Loucy (cell line): ENCODE data around the gene ARL11.

ENCODE experiments used
- H2AFZ ChIP-seq: fragments of 200-600 bp; sonication (generic); 2 replicates; pipeline ENCODE4 v1.6.0; 2016; ENCODE audit warnings: antibody characterized with exemption, mild to moderate bottlenecking, low read length, moderate library complexity
- H3F3A ChIP-seq: fragments of 200-600 bp; 2 replicates; pipeline ENCODE4 v1.6.0; 2016; ENCODE audit warnings: antibody characterized with exemption, low read depth, mild to moderate bottlenecking
- H3K27me3 ChIP-seq: fragments of 200-600 bp; sonication (generic); 2 replicates; pipeline ENCODE4 v1.6.1; 2014; ENCODE audit warnings: low read length, mild to moderate bottlenecking; ENCODE audit not compliant: insufficient read depth, poor library complexity, severe bottlenecking
- H3K36me3 ChIP-seq: fragments of 200-600 bp; sonication (generic); 2 replicates; pipeline ENCODE4 v1.6.1; 2016; ENCODE audit warnings: low read length; ENCODE audit not compliant: insufficient read depth
- H3K4me1 ChIP-seq: fragments of 200-600 bp; sonication (generic); 2 replicates; pipeline ENCODE4 v1.5.1; 2014; ENCODE audit warnings: low read length, mild to moderate bottlenecking; ENCODE audit not compliant: insufficient read depth, poor library complexity, severe bottlenecking
- H3K4me2 ChIP-seq: fragments of 200-600 bp; sonication (generic); 2 replicates; pipeline ENCODE4 v1.6.0; 2014; ENCODE audit warnings: antibody characterized with exemption, low read length, low read depth, mild to moderate bottlenecking; ENCODE audit not compliant: poor library complexity, severe bottlenecking
- H3K4me3 ChIP-seq: fragments of 200-600 bp; sonication (generic); 2 replicates; pipeline ENCODE4 v1.5.1; 2014; ENCODE audit warnings: low read length, mild to moderate bottlenecking, mixed read lengths; ENCODE audit not compliant: poor library complexity, severe bottlenecking
- H3K79me2 ChIP-seq: fragments of 200-600 bp; sonication (generic); 2 replicates; pipeline ENCODE4 v1.6.1; 2014; ENCODE audit warnings: low read length; ENCODE audit not compliant: insufficient read depth
- H3K9ac ChIP-seq: fragments of 200-600 bp; sonication (generic); 2 replicates; pipeline ENCODE4 v1.6.0; 2014; ENCODE audit warnings: mild to moderate bottlenecking, low read depth, low read length, moderate library complexity; ENCODE audit not compliant: poor library complexity, severe bottlenecking
- H3K9me2 ChIP-seq: fragments of 200-600 bp; sonication (generic); replicated peaks from 2 replicates; pipeline ENCODE4 v1.6.1; 2016; ENCODE audit warnings: low read depth, low read length, mixed read lengths
- H3K9me3 ChIP-seq: fragments of 200-600 bp; sonication (generic); 2 replicates; pipeline ENCODE4 v1.6.1; 2014; ENCODE audit warnings: mild to moderate bottlenecking, antibody characterized with exemption, low read length, low read depth; ENCODE audit not compliant: insufficient read depth
- H4K20me1 ChIP-seq: fragments of 200-600 bp; sonication (generic); 2 replicates; pipeline ENCODE4 v1.6.0; 2014; ENCODE audit warnings: antibody characterized with exemption, low read length, mild to moderate bottlenecking; ENCODE audit not compliant: insufficient read depth, poor library complexity, severe bottlenecking
- CTCF ChIP-seq: fragments of 200-600 bp; sonication (generic); conservative IDR thresholded peaks from 2 replicates; pipeline ENCODE4 v1.5.1; 2014; ENCODE audit warnings: mild to moderate bottlenecking, antibody characterized with exemption, low read length
- EZH2phosphoT487 ChIP-seq: fragments of 200-600 bp; IDR thresholded peaks from 2 replicates; pipeline ENCODE4 v1.6.1; 2018; ENCODE audit warnings: antibody characterized with exemption, mild to moderate bottlenecking, moderate library complexity, borderline replicate concordance

Gene ARL11

GRCh38 chr13:49651570-49652354, 23.5 kb downstream of the ARL11 start:
- TF ChIP-seq EZH2phosphoT487: no peak
- H3K79me2 ChIP-seq: no peaks in the 10 kb centered on the region
- H3F3A ChIP-seq: no peaks in the 10 kb centered on the region
- H3K4me3 ChIP-seq: no peak overlapping the region
- H3K27me3 ChIP-seq: no peaks in the 10 kb centered on the region
- no peak overlapping the region for H3K9ac ChIP-seq
- H3K4me1 ChIP-seq: no peaks in the 10 kb centered on the region
- no peak overlapping the region for H2AFZ ChIP-seq
- no peaks in the 10 kb centered on the region for H3K36me3 ChIP-seq
- no peaks in the 10 kb centered on the region for H3K9me2 ChIP-seq
- no peaks in the 10 kb centered on the region for H4K20me1 ChIP-seq
- H3K9me3 ChIP-seq: no peaks in the 10 kb centered on the region
- no peak overlapping the region for H3K4me2 ChIP-seq

GRCh38 chr13:49652355-49653305, 24.3 kb downstream of the ARL11 start:
- H3K4me1 ChIP-seq: no peaks in the 10 kb centered on the region
- no peaks in the 10 kb centered on the region for H3K79me2 ChIP-seq
- no peak overlapping the region for H3K4me3 ChIP-seq
- no peak overlapping the region for H2AFZ ChIP-seq
- no peaks in the 10 kb centered on the region for H3K27me3 ChIP-seq
- H3K36me3 ChIP-seq: no peaks in the 10 kb centered on the region
- H3K9me3 ChIP-seq: no peaks in the 10 kb centered on the region
- no peaks in the 10 kb centered on the region for H4K20me1 ChIP-seq
- H3K9me2 ChIP-seq: no peaks in the 10 kb centered on the region
- no peak overlapping the region for H3K9ac ChIP-seq
- no peaks in the 10 kb centered on the region for H3F3A ChIP-seq
- TF ChIP-seq CTCF: peak; percentile 59
- no peak for TF ChIP-seq EZH2phosphoT487
- no peak overlapping the region for H3K4me2 ChIP-seq

GRCh38 chr13:49653478-49653877, 25.2 kb downstream of the ARL11 start:
- no peak overlapping the region for H3K9ac ChIP-seq
- no peaks in the 10 kb centered on the region for H3K27me3 ChIP-seq
- TF ChIP-seq EZH2phosphoT487 (no peak), CTCF (no peak)
- H3K4me2 ChIP-seq: no peak overlapping the region
- H3K9me3 ChIP-seq: no peaks in the 10 kb centered on the region
- no peak overlapping the region for H3K4me3 ChIP-seq
- no peaks in the 10 kb centered on the region for H4K20me1 ChIP-seq
- no peak overlapping the region for H2AFZ ChIP-seq
- H3K36me3 ChIP-seq: no peaks in the 10 kb centered on the region
- H3K4me1 ChIP-seq: no peaks in the 10 kb centered on the region
- H3K9me2 ChIP-seq: no peaks in the 10 kb centered on the region
- no peaks in the 10 kb centered on the region for H3K79me2 ChIP-seq
- no peaks in the 10 kb centered on the region for H3F3A ChIP-seq
